A549 (cell line): Measurements from ENCODE around the gene UNC13B. TPM values are rescaled to one million over a fixed set of nuclear protein-coding genes. Genes with fewer than 3 reads are reported as not detected.

Experiments
- ATAC-seq, 2 experiments: fragments of 200-7000 bp in 1 of 2; fragments of >200 bp in 1 of 2; cut with Nextera tagmentation in 1 of 2; cut with Tn5 transposase in 1 of 2; 3 replicates each; pipeline versions ENCODE4 v1.8.0 to v1.9.1; 2018 to 2020; ENCODE audit warnings: mild to moderate bottlenecking in 1 of 2, moderate library complexity in 1 of 2
- CTCF ChIA-PET: fragments of 300-600 bp; sonication (Branson Sonifier 250); formaldehyde crosslinking; extraction: SDS; loops from one replicate; lab custom pipeline; 2021; ENCODE audit warnings: antibody characterized with exemption, inconsistent platforms; lab: Yijun Ruan, JAX
- POLR2A ChIA-PET: fragments of 350-600 bp; formaldehyde crosslinking; extraction: SDS; loops from one replicate; lab custom pipeline; 2021; ENCODE audit warnings: antibody characterized with exemption, inconsistent platforms; lab: Yijun Ruan, JAX
- DNase-seq, 2 experiments: peaks; one replicate each; pipeline versions ENCODE4 v3.0.0 to v3.0.0-alpha.2; 2011 to 2016; ENCODE audit warnings: low read depth in 1 of 2, low spot score in 1 of 2
- FAIRE-seq: peaks from 2 replicates; lab custom pipeline; 2011; peaks lifted over from hg19 to GRCh38; lab: Jason Lieb, UNC
- H3K27ac ChIP-seq, 2 experiments: fragments of >200 bp; sonication (Bioruptor Twin); formaldehyde crosslinking; 3 replicates each; pipeline ENCODE4 v1.5.1; 2016 to 2017
- H3K4me1 ChIP-seq: fragments of >200 bp; sonication (Bioruptor Twin); formaldehyde crosslinking; 3 replicates; pipeline ENCODE4 v1.6.1; 2016
- H3K4me2 ChIP-seq: fragments of >200 bp; sonication (Bioruptor Twin); formaldehyde crosslinking; 3 replicates; pipeline ENCODE4 v1.6.1; 2016
- H3K4me3 ChIP-seq: fragments of >200 bp; sonication (Bioruptor Twin); formaldehyde crosslinking; 3 replicates; pipeline ENCODE4 v1.5.1; 2016
- H3K9me3 ChIP-seq: fragments of >200 bp; sonication (Bioruptor Twin); formaldehyde crosslinking; 3 replicates; pipeline ENCODE4 v1.6.1; 2016
- BHLHE40 ChIP-seq: IDR thresholded peaks from 2 replicates; pipeline ENCODE4 v1.6.1; 2012; ENCODE audit warnings: low read depth, low read length, inconsistent platforms
- CEBPB ChIP-seq, 2 experiments: fragments of >200 bp in 1 of 2; sonication (Bioruptor Twin) in 1 of 2; formaldehyde crosslinking in 1 of 2; IDR thresholded peaks; 2 replicates each; pipeline ENCODE4 v1.6.1; 2012 to 2016
- CHD4 ChIP-seq: fragments of 200-600 bp; sonication (generic); IDR thresholded peaks from 2 replicates; pipeline ENCODE4 v1.6.1; 2016; ENCODE audit warnings: antibody characterized with exemption, mild to moderate bottlenecking, borderline replicate concordance
- E2F6 ChIP-seq: IDR thresholded peaks from 2 replicates; pipeline ENCODE4 v1.6.1; 2012; ENCODE audit warnings: low read depth, borderline replicate concordance
- EP300 ChIP-seq, 2 experiments: fragments of >200 bp; sonication (Bioruptor Twin); formaldehyde crosslinking; IDR thresholded peaks; 2 replicates in 1 of 2; 3 replicates in 1 of 2; pipeline ENCODE4 v1.6.1; 2016 to 2017
- ESRRA ChIP-seq: fragments of 150-350 bp; IDR thresholded peaks from 2 replicates; pipeline ENCODE4 v1.6.1; 2014; ENCODE audit warnings: mild to moderate bottlenecking, low read length, borderline replicate concordance
- HDAC2 ChIP-seq: fragments of 200-600 bp; sonication (generic); IDR thresholded peaks from 2 replicates; pipeline ENCODE4 v1.6.1; 2016
- HEYL ChIP-seq: fragments of 250-450 bp; sonication (Bioruptor Pico); IDR thresholded peaks from 2 replicates; pipeline ENCODE4 v1.8.0; 2021; ENCODE audit warnings: mild to moderate bottlenecking, moderate library complexity
- HOXA7 ChIP-seq: fragments of 250-450 bp; sonication (Bioruptor Pico); IDR thresholded peaks from 2 replicates; pipeline ENCODE4 v1.5.0; 2020; ENCODE audit warnings: mild to moderate bottlenecking, moderate library complexity
- HOXB13 ChIP-seq: fragments of 250-450 bp; sonication (Bioruptor Pico); IDR thresholded peaks from 2 replicates; pipeline ENCODE4 v1.5.0; 2020; ENCODE audit warnings: low read depth, mild to moderate bottlenecking, moderate library complexity
- JUN ChIP-seq, 2 experiments: fragments of >200 bp; sonication (Bioruptor Twin); formaldehyde crosslinking; IDR thresholded peaks; 2 replicates in 1 of 2; 3 replicates in 1 of 2; pipeline ENCODE4 v1.6.1; 2016 to 2017
- KDM1A ChIP-seq: fragments of 200-600 bp; sonication (generic); IDR thresholded peaks from 2 replicates; pipeline ENCODE4 v1.6.1; 2016; ENCODE audit warnings: low read depth, mild to moderate bottlenecking
- MAFK ChIP-seq: fragments of 450-650 bp; IDR thresholded peaks from 2 replicates; pipeline ENCODE4 v1.6.1; 2014; ENCODE audit not compliant: partially characterized antibody
- MAZ ChIP-seq: fragments of 150-350 bp; IDR thresholded peaks from 2 replicates; pipeline ENCODE4 v1.6.1; 2014; ENCODE audit warnings: antibody characterized with exemption, low read depth, low read length, borderline replicate concordance
- MYC ChIP-seq: IDR thresholded peaks from 2 replicates; pipeline ENCODE4 v1.6.1; 2012; ENCODE audit warnings: mild to moderate bottlenecking, inconsistent platforms, low read length, improper control_type of control experiment, borderline replicate concordance
- NFE2L2 ChIP-seq: fragments of 150-350 bp; conservative IDR thresholded peaks from 2 replicates; pipeline ENCODE4 v1.6.1; 2014; ENCODE audit warnings: low read length
- NR3C1 ChIP-seq: fragments of >200 bp; sonication (Bioruptor Twin); formaldehyde crosslinking; IDR thresholded peaks from 3 replicates; pipeline ENCODE4 v1.6.1; 2017
- PBX3 ChIP-seq: IDR thresholded peaks from 2 replicates; pipeline ENCODE4 v1.6.1; 2012
- PHF8 ChIP-seq: fragments of 200-600 bp; sonication (generic); IDR thresholded peaks from 2 replicates; pipeline ENCODE4 v1.6.1; 2016; ENCODE audit warnings: low read depth, mild to moderate bottlenecking, antibody characterized with exemption, moderate library complexity, borderline replicate concordance
- RAD21 ChIP-seq, 2 experiments: fragments of >200 bp in 1 of 2; sonication (Bioruptor Twin) in 1 of 2; formaldehyde crosslinking in 1 of 2; IDR thresholded peaks in 1 of 2; conservative IDR thresholded peaks in 1 of 2; 2 replicates in 1 of 2; 3 replicates in 1 of 2; pipeline ENCODE4 v1.6.1; 2012 to 2018; ENCODE audit warnings: inconsistent platforms in 1 of 2
- RCOR1 ChIP-seq: fragments of 150-350 bp; IDR thresholded peaks from 2 replicates; pipeline ENCODE4 v1.6.1; 2014; ENCODE audit warnings: antibody characterized with exemption, low read length, low read depth
- TP53 ChIP-seq: fragments of 250-450 bp; sonication (Bioruptor Pico); IDR thresholded peaks from 2 replicates; pipeline ENCODE4 v1.5.0; 2021; ENCODE audit warnings: mild to moderate bottlenecking, moderate library complexity
- WGBS: methylation state at CpG from one replicate; pipeline ENCODE4 v1.1.6; 2017; ENCODE audit errors: missing lambda C conversion rate; 5-methylcytosine and 5-hydroxymethylcytosine counted together
- polyA plus RNA-seq, 4 experiments: library from polyadenylated mRNA; depleted of rRNA in 3 of 4; stranded (reverse); fragments of >200 nt; fragmentation: RNase III in 1 of 4; extraction: RNeasy Plus Mini Kit Qiagen cat#74134 plus additional on column Dnase treatment in 1 of 4; gene quantifications; 2 replicates in 3 of 4; 3 replicates in 1 of 4; pipeline ENCODE4 v1.2.3, GENCODE V29; 2011 to 2017
- TF ChIP-seq, protein P1 (sequence below): fragments of 200-600 bp; sonication (generic); IDR thresholded peaks from 2 replicates; pipeline ENCODE4 v1.6.1; 2016; ENCODE audit warnings: antibody characterized with exemption, mild to moderate bottlenecking, moderate library complexity

Gene UNC13B
- polyA plus RNA-seq, 2 of the 4 experiments (the other 2 are of a cell fraction), result 9.9 to 17.8 TPM

DNA sequence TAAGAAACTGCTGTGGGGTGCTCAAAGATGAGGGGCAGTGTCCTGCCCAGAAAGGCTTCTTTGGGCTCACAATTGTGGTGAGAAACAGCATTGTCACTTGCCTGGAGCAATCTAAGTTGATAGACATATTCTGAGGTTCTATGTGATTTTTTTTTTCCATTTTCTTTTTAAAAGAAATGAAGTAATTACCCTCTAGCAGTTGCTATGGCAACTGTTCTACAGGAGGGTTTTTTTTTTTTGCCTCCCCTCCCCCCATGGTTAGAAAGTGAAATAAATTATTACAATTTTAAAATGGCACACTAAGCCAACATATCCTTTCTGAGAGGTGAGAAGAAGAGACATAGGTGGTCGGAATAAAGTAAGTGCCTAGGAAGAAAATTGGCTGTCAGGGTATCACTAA is 127.0 kb downstream of the UNC13B start (continued):
- TF ChIP-seq TP53 (CRISPR knock-in tag), result no peak
- no peak for TF ChIP-seq MAFK
- no peak for TF ChIP-seq ESRRA
- TF ChIP-seq NFE2L2, result no peak
- TF ChIP-seq HEYL (CRISPR knock-in tag), result no peak
- TF ChIP-seq NR3C1, result no peak
- TF ChIP-seq PHF8, result no peak
- TF ChIP-seq HOXA7 (CRISPR knock-in tag), result no peak

DNA sequence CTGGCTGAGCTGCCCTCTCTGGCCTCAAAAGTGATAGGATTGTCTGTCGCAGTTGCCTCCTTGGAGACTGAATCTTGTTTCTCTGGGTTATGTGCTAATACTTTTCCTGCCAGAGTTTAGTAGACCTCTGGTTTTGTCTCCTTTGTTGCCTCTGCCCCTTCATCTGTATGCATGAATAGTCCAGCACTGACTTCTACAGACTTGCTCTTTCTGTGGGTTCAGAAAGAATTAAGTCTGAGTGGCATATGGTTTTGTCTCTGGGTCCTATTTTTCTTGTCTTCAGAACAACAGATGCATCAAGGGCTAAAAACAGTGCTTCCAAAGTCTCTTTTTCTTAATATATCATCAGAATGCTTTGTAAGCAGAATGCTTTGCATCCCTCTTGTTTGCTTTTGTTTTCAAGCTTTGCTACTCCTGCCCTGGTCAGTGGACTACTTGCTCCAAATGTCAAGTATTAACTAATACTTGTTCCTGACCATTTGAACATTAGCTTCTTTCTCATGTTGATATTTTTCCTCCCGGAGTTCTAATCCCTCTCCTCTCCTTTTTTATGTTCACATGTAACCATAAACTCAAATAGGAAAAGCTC is 131.7 kb downstream of the UNC13B start:
- H3K4me1 ChIP-seq, result no peaks in the 10 kb centered on the region
- H3K4me3 ChIP-seq, result no peak overlapping the region
- H3K4me2 ChIP-seq, result no peak overlapping the region
- ATAC-seq (no peak), FAIRE-seq (no peak), DNase-seq (no peak)
- 64% methylated on average over 2 of the region's 2 CpGs for WGBS
- no peak for TF ChIP-seq BHLHE40
- TF ChIP-seq JUN (IDR thresholded peaks at IDR 0.05), result no peak
- TF ChIP-seq CEBPB (IDR thresholded peaks at IDR 0.05), result no peak
- TF ChIP-seq HDAC2, result no peak
- TF ChIP-seq HOXB13 (CRISPR knock-in tag), result no peak
- TF ChIP-seq, protein P1, sequence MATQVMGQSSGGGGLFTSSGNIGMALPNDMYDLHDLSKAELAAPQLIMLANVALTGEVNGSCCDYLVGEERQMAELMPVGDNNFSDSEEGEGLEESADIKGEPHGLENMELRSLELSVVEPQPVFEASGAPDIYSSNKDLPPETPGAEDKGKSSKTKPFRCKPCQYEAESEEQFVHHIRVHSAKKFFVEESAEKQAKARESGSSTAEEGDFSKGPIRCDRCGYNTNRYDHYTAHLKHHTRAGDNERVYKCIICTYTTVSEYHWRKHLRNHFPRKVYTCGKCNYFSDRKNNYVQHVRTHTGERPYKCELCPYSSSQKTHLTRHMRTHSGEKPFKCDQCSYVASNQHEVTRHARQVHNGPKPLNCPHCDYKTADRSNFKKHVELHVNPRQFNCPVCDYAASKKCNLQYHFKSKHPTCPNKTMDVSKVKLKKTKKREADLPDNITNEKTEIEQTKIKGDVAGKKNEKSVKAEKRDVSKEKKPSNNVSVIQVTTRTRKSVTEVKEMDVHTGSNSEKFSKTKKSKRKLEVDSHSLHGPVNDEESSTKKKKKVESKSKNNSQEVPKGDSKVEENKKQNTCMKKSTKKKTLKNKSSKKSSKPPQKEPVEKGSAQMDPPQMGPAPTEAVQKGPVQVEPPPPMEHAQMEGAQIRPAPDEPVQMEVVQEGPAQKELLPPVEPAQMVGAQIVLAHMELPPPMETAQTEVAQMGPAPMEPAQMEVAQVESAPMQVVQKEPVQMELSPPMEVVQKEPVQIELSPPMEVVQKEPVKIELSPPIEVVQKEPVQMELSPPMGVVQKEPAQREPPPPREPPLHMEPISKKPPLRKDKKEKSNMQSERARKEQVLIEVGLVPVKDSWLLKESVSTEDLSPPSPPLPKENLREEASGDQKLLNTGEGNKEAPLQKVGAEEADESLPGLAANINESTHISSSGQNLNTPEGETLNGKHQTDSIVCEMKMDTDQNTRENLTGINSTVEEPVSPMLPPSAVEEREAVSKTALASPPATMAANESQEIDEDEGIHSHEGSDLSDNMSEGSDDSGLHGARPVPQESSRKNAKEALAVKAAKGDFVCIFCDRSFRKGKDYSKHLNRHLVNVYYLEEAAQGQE, result no peak
- no peak for TF ChIP-seq E2F6
- no peak overlapping the region for H3K27ac ChIP-seq
- H3K9me3 ChIP-seq, result no peaks in the 10 kb centered on the region
- ChIA-PET CTCF (interaction anchor here (0.8 kb wide), 1 partner anchor 19 kb away, joined by 3 read pairs; no protein-coding TSS in a partner anchor), POLR2A (no interaction called here)

- Histone ChIP-seq H3K4me2 (no peak overlapping the region), H3K9me3 (no peaks in the 10 kb centered on the region), H3K4me3 (no peak overlapping the region), H3K4me1 (no peaks in the 10 kb centered on the region), H3K27ac (no peak overlapping the region)
- 87% methylated on average over 6 of the region's 6 CpGs for WGBS
- ChIA-PET POLR2A (no interaction called here), CTCF (interaction anchor here (0.8 kb wide), 1 partner anchor 18 kb away, joined by 3 read pairs; no protein-coding TSS in a partner anchor)
- DNase-seq, result no peak
- no peak for TF ChIP-seq PBX3
- TF ChIP-seq EP300 (IDR thresholded peaks at IDR 0.05), result no peak
- no peak for TF ChIP-seq HOXA7 (CRISPR knock-in tag)
- TF ChIP-seq RAD21 (conservative IDR thresholded peaks at IDR 0.05 in 1 of 2, IDR thresholded peaks at IDR 0.05 in 1 of 2), result no peak
- no peak for TF ChIP-seq MAZ
- no peak for TF ChIP-seq CHD4
- no peak for TF ChIP-seq KDM1A
- TF ChIP-seq RCOR1, result no peak
- TF ChIP-seq MYC, result no peak
- no peak for ATAC-seq
- FAIRE-seq, result no peak
Measured at GRCh38 chr9:35294066-35294465, 132.3 kb downstream of the UNC13B start.
